ENCODE data around the gene ZNF497.
A peak's percentile ranks its signal among the peaks of the same experiment; 100 is the strongest.

The ZNF497 gene

DNA sequence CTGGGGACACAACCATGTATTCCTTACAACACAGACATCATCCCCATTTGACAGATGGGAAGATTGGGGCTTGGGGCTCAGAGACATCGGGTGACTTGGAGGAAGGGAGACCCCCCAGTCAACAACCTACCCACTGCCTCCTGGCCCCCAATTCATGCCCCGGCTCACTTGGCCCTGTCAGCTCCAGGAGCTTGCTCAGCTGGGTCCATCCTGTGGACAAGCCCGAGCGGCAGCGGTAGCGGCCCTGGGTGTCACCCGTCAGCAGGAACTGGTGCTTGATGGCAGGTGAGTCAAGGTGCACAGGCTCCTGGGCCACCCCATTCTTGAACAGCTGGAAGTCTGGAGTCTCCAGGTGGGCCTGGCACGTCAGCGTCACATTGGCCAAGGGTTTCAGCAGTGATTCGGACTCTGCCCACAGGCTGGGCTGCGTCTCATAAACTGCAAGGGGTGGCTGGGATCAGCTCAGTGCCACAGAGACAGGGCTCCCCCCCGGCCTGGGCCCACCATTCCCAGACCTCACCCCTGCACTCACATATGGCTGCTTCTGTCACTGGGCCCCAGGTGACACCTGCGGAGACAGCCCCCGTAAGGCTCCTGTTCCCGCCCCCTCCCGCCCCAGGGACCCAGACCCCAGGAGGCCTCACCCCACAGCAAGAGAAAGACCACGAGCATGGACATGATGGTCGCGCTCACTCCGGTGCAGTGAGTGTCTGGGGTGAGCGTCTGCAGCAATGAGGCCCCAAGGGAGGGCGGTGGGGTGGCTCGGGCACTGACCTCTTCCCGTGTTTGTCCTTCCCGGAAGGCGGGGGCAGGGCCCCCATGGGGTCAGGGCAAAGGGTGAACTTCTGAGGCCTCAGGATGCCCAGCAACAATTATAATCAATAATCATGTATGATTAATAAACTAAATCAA is 9.5 kb downstream of the ZNF497 start, which contains the start of gene A1BG (continued):
- TF ChIP-seq, protein P1, sequence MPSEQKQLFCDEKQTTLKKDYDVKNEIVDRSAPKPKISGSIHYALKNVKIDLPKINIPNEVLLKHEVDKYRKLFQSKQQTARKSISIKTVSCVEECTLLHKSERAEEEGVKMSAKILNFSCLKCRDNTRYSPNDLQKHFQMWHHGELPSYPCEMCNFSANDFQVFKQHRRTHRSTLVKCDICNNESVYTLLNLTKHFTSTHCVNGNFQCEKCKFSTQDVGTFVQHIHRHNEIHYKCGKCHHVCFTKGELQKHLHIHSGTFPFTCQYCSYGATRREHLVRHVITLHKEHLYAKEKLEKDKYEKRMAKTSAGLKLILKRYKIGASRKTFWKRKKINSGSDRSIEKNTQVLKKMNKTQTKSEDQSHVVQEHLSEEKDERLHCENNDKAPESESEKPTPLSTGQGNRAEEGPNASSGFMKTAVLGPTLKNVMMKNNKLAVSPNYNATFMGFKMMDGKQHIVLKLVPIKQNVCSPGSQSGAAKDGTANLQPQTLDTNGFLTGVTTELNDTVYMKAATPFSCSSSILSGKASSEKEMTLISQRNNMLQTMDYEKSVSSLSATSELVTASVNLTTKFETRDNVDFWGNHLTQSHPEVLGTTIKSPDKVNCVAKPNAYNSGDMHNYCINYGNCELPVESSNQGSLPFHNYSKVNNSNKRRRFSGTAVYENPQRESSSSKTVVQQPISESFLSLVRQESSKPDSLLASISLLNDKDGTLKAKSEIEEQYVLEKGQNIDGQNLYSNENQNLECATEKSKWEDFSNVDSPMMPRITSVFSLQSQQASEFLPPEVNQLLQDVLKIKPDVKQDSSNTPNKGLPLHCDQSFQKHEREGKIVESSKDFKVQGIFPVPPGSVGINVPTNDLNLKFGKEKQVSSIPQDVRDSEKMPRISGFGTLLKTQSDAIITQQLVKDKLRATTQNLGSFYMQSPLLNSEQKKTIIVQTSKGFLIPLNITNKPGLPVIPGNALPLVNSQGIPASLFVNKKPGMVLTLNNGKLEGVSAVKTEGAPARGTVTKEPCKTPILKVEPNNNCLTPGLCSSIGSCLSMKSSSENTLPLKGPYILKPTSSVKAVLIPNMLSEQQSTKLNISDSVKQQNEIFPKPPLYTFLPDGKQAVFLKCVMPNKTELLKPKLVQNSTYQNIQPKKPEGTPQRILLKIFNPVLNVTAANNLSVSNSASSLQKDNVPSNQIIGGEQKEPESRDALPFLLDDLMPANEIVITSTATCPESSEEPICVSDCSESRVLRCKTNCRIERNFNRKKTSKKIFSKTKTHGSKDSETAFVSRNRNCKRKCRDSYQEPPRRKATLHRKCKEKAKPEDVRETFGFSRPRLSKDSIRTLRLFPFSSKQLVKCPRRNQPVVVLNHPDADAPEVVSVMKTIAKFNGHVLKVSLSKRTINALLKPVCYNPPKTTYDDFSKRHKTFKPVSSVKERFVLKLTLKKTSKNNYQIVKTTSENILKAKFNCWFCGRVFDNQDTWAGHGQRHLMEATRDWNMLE (tag by site-specific recombination; conservative IDR thresholded peaks at IDR 0.05; ENCODE audit: low read depth) = no peak
- no peak for TF ChIP-seq ZNF169 (tag by site-specific recombination; IDR thresholded peaks at IDR 0.05)
- TF ChIP-seq KLF16 (tag by site-specific recombination; IDR thresholded peaks at IDR 0.05) = no peak
- TF ChIP-seq ZNF529 (tag by site-specific recombination; IDR thresholded peaks at IDR 0.05; ENCODE audit: insufficient replicate concordance) = no peak
- TF ChIP-seq, protein P2, sequence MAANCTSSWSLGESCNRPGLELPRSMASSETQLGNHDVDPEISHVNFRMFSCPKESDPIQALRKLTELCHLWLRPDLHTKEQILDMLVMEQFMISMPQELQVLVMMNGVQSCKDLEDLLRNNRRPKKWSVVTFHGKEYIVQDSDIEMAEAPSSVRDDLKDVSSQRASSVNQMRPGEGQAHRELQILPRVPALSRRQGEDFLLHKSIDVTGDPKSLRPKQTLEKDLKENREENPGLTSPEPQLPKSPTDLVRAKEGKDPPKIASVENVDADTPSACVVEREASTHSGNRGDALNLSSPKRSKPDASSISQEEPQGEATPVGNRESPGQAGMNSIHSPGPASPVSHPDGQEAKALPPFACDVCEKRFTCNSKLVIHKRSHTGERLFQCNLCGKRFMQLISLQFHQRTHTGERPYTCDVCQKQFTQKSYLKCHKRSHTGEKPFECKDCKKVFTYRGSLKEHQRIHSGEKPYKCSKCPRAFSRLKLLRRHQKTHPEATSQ (tag by site-specific recombination; IDR thresholded peaks at IDR 0.05) = no peak
- no peak for TF ChIP-seq ZNF624 (tag by site-specific recombination; IDR thresholded peaks at IDR 0.05)
- no peak for TF ChIP-seq ZBTB7A (tag by site-specific recombination; IDR thresholded peaks at IDR 0.05; ENCODE audit: low read depth)
- TF ChIP-seq ZNF302 (tag by site-specific recombination; IDR thresholded peaks at IDR 0.05; ENCODE audit: low read depth) = no peak
- no peak for TF ChIP-seq ZNF239 (tag by site-specific recombination; IDR thresholded peaks at IDR 0.05)

DNA sequence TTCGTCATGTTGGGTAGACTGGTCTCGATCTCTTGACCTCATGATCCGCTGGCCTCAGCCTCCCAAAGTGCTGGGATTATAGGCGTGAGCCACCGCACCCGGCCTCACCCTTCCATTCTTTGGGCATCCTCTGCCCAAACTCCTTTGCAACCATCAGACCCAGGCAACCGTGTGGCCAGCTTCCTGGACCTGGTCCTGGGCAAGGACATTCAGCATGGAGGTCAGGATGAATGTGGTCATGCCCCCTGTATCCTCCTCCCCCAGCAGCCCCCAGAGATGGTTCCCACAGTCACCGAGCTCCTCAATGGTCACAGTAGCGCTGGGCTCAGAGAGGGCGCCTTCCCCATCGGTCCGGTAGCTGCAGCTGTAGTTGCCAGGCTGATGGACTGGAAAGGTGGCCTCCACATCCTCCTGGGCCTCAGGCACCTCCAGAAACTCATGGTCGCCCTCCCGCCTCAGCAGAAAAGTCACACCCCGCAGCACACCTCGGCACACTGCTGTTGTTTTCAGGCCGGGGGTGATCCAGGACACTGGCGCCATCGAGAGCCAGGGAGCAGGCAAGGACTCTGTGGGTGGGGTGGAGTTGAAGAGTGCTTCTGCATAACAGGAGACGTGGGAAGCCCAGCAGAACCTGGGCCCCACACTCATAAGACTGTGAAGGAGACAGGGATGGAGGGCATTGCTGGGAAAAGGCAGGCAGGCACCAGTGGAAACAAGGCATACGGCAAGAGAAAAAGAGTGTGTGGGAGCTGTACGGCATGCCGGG is 10.4 kb downstream of the ZNF497 start:
- POLR2A ChIA-PET = interaction anchor here (2.9 kb wide), 1 partner anchor 10 kb away, joined by 14 read pairs; the partner anchor contains the start of gene ZNF497
- CTCF ChIA-PET = no interaction called here
- no peak overlapping the region for H3K4me3 ChIP-seq (ENCODE audit: low read depth, low read length)

DNA sequence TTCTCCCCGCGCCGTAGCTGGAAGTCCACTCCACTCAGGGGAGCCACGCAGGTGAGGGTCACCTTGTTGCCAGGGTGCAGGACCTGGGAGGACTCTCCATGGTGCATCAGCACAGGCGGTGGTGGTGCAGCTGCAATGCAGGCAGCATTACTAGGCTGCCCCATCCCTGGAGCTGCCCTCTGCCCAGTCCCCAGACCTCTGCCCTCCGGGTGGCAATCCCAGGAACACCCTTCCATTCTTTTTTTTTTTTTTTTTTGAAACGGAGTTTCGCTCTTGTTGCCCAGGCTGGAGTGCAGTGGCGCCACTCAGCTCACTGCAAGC is 11.0 kb downstream of the ZNF497 start:
- no peaks in the 10 kb centered on the region for H3K4me1 ChIP-seq (ENCODE audit: control insufficient read depth, insufficient read depth, low read length)
- H3K36me3 ChIP-seq (ENCODE audit: control insufficient read depth in 2 of 2, insufficient read depth in 1 of 2, low read length in 2 of 2) = no peaks in the 10 kb centered on the region; a peak in 1 of 3 replicates
- H3K4me3 ChIP-seq (ENCODE audit: low read depth, low read length) = no peak overlapping the region
- H3K9me3 ChIP-seq (ENCODE audit: control insufficient read depth, insufficient read depth, low read depth, low read length) = no peaks in the 10 kb centered on the region
- ChIA-PET CTCF (no interaction called here), POLR2A (interaction anchor here (0.8 to 2.9 kb wide), 2 partner anchors 11 to 25 kb away, joined by 4 to 14 read pairs; partner anchors contain the start of genes ZNF497 and ZSCAN22)
- TF ChIP-seq ZNF112 (tag by site-specific recombination; IDR thresholded peaks at IDR 0.05) (no peak), KLF1 (tag by site-specific recombination; IDR thresholded peaks at IDR 0.05) (no peak), ZNF610 (tag by site-specific recombination; IDR thresholded peaks at IDR 0.05; ENCODE audit: borderline replicate concordance) (no peak), ZNF140 (tag by site-specific recombination; IDR thresholded peaks at IDR 0.05) (no peak), ZNF404 (tag by site-specific recombination; IDR thresholded peaks at IDR 0.05) (no peak), ZNF157 (tag by site-specific recombination; IDR thresholded peaks at IDR 0.05) (no peak), ZNF138 (tag by site-specific recombination; IDR thresholded peaks at IDR 0.05; ENCODE audit: borderline replicate concordance) (no peak), ZNF473 (tag by site-specific recombination; IDR thresholded peaks at IDR 0.05) (no peak)
- TF ChIP-seq, protein P3, sequence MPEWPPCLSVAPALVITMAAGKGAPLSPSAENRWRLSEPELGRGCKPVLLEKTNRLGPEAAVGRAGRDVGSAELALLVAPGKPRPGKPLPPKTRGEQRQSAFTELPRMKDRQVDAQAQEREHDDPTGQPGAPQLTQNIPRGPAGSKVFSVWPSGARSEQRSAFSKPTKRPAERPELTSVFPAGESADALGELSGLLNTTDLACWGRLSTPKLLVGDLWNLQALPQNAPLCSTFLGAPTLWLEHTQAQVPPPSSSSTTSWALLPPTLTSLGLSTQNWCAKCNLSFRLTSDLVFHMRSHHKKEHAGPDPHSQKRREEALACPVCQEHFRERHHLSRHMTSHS (tag by site-specific recombination; IDR thresholded peaks at IDR 0.05) = no peak
- H3K27ac ChIP-seq (ENCODE audit: extremely low read depth, low read depth, low read length) = no peak overlapping the region

More for the DNA sequence above, 10.4 kb downstream of the ZNF497 start:
- Histone ChIP-seq H3K9me3 (ENCODE audit: control insufficient read depth, insufficient read depth, low read depth, low read length) (no peaks in the 10 kb centered on the region), H3K36me3 (ENCODE audit: control insufficient read depth in 2 of 2, insufficient read depth in 1 of 2, low read length in 2 of 2) (no peaks in the 10 kb centered on the region; a peak in 1 of 3 replicates), H3K27ac (ENCODE audit: extremely low read depth, low read depth, low read length) (no peak overlapping the region), H3K4me1 (ENCODE audit: control insufficient read depth, insufficient read depth, low read length) (no peaks in the 10 kb centered on the region)
- TF ChIP-seq ZNF664 (tag by site-specific recombination; IDR thresholded peaks at IDR 0.05) (no peak), ZNF558 (tag by site-specific recombination; IDR thresholded peaks at IDR 0.05) (no peak)
- TF ChIP-seq, protein P4, sequence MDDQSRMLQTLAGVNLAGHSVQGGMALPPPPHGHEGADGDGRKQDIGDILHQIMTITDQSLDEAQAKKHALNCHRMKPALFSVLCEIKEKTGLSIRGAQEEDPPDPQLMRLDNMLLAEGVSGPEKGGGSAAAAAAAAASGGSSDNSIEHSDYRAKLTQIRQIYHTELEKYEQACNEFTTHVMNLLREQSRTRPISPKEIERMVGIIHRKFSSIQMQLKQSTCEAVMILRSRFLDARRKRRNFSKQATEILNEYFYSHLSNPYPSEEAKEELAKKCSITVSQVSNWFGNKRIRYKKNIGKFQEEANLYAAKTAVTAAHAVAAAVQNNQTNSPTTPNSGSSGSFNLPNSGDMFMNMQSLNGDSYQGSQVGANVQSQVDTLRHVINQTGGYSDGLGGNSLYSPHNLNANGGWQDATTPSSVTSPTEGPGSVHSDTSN (CRISPR knock-in tag; IDR thresholded peaks at IDR 0.05) = 0 out of 2 replicates have a peak, but pooled peaks have one; percentile 29
